ENCODE data around the gene MTA2. TPM values are rescaled to one million over a fixed set of nuclear protein-coding genes. Genes with fewer than 3 reads are reported as not detected.

Gene MTA2
- total and polyA plus RNA-seq, 2 donors (not counting 1 experiment from before 2014, with no cell fraction given) = 37.2 to 139 TPM

DNA sequence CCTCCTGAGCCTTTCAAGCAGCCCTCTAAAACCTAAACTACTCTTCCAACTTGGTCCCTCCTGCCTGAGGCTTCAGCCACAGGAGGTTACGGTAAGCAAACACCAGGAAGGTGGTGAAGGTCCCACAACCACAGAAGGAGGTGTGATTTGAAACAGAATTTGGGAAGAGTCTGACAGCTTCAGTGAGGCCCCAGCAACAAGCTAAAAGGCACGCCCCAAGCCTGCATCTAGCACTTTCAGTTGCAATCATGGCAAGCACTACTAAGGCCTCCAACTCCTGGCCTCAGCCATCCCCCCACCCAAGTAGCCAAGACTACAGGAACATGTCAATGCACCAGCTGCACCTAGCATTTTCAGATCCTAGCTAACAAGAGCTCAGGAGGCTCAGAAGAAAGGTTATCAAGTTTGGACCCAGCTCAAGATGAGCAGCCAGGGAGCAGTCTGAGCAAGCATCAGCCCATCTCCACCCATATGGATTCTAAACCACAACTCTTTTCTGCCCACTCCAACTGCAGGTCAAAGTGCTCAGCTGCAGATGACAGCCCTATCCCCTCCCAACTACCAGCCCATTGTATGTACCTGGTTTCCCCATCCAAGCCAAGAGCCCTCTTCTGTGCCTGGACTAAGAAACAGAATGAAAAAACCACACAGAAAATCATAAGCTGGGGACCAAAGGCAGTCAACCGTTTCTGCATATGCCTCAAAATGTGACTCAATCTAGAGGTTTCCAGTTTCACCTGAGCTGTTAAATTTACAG is 44.6 kb downstream of the MTA2 start:
- peaks cover 68% of the 10 kb centered on the region for H3K4me1 Mint-ChIP-seq
- H3K9me3 ChIP-seq (ENCODE audit: control extremely low read depth in 1 of 3, control insufficient read depth in 2 of 3, insufficient read depth in 1 of 3, low read length in 2 of 3) = no peaks in the 10 kb centered on the region
- peak overlapping the region; percentile 80 for H3K4me3 Mint-ChIP-seq
- peak overlapping the region in 1 of 5 experiments; percentile 53 for H3K4me3 ChIP-seq (ENCODE audit: control extremely low read depth in 1 of 5, extremely low read depth in 1 of 5, insufficient read depth in 1 of 5, low read depth in 2 of 5, low read length in 4 of 5)
- H3K27me3 Mint-ChIP-seq = no peaks in the 10 kb centered on the region
- H3K79me2 ChIP-seq (ENCODE audit: control insufficient read depth, insufficient read depth, low read length) = peaks cover 22% of the 10 kb centered on the region
- intact Hi-C loops (cut with micrococcal nuclease) = loop anchor here (1.0 to 5.0 kb wide), 5 partner anchors 11 to 1200 kb away; partner anchors contain the start of genes AHNAK and EEF1G
- H3K4me1 ChIP-seq (ENCODE audit: control insufficient read depth in 2 of 2, insufficient read depth in 2 of 2, low read length in 2 of 2) = peaks cover 59 to 76% of the 10 kb centered on the region in 2 donors
- peak overlapping the region; percentile 74 for H3K4me2 ChIP-seq (replicated peaks; ENCODE audit: low read depth, low read length, poor library complexity, severe bottlenecking)
- 0% methylated on average over 1 of the region's 3 CpGs for WGBS (ENCODE audit: insufficient coverage)
- peak overlapping the region; percentile 96 for H3K27ac Mint-ChIP-seq
- peak overlapping the region; percentile 32 for H2AFZ ChIP-seq (ENCODE audit: insufficient read depth, low read depth, low read length, poor library complexity, severe bottlenecking)
- CTCF ChIA-PET = interaction anchor here (0.9 to 13.2 kb wide), 13 partner anchors 8 to 229 kb away, joined by 3 to 376 read pairs (median 5); partner anchors contain the start of gene AHNAK
- H4K20me1 ChIP-seq (ENCODE audit: control insufficient read depth, insufficient read depth, low read length, poor library complexity, severe bottlenecking) = peaks cover 10% of the 10 kb centered on the region
- POLR2A ChIA-PET = interaction anchor here (0.6 to 9.3 kb wide), 7 partner anchors 15 to 284 kb away, joined by 3 to 119 read pairs (median 3); partner anchors contain the start of genes C11orf98, CSKMT and TUT1
- ATAC-seq (ENCODE audit: low read depth) (no peak), DNase-seq (no peak)
- no peaks in the 10 kb centered on the region for H3K9me3 Mint-ChIP-seq (ENCODE audit: insufficient read depth)
- H3K9ac ChIP-seq (ENCODE audit: low read length) = peak overlapping the region; percentile 44
- TF ChIP-seq EZH2 (IDR thresholded peaks at IDR 0.05; ENCODE audit: borderline replicate concordance, insufficient read depth, low read depth, low read length, poor library complexity, severe bottlenecking) = no peak
- no peak for TF ChIP-seq CTCF (IDR thresholded peaks at IDR 0.05)
- H3K27ac ChIP-seq (ENCODE audit: low read length in 2 of 2) = peak overlapping the region; percentile 98 to 99
- no peaks in the 10 kb centered on the region for H3K27me3 ChIP-seq (replicated peaks in 1 of 4; ENCODE audit: control extremely low read depth in 1 of 4, control insufficient read depth in 3 of 4, insufficient read depth in 4 of 4, low read length in 3 of 4)
- H3K36me3 ChIP-seq (replicated peaks in 1 of 2; ENCODE audit: control extremely low read depth in 1 of 2, control insufficient read depth in 1 of 2, extremely low read depth in 1 of 2, insufficient read depth in 2 of 2, low read length in 1 of 2) = peaks cover 7 to 27% of the 10 kb centered on the region in 2 experiments

Measured in B cell (primary cell).